HG03575 (cell line): ENCODE results near the gene SERPINE2.

Source experiments
- ATAC-seq: cut with Tn5 transposase; IDR thresholded peaks from one replicate; pipeline ENCODE4 v1.9.1; 2021; ENCODE audit not compliant: unreplicated experiment, insufficient number of reproducible peaks, low FRiP score; ENCODE audit errors: extremely low read depth

SERPINE2 gene

DNA sequence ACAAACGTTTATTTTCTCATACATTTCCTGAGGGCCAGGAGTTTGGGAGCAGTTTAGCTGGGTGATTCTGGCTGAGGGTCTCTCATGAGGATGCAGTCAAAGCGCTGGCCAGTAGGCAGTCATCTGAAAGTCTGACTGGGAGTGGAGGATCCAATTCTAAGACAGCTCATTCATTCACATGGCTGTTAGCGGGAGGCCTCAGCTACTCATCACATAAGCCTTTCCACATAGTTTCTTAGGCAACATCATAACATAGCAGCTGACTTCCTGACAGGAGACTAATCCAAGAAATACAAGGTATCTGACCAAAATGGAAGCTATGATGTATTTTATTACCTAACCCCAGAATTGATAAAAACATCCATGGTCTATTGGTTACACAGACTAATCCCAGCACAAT, 84.7 kb downstream of the SERPINE2 start:
- ATAC-seq: no peak

DNA sequence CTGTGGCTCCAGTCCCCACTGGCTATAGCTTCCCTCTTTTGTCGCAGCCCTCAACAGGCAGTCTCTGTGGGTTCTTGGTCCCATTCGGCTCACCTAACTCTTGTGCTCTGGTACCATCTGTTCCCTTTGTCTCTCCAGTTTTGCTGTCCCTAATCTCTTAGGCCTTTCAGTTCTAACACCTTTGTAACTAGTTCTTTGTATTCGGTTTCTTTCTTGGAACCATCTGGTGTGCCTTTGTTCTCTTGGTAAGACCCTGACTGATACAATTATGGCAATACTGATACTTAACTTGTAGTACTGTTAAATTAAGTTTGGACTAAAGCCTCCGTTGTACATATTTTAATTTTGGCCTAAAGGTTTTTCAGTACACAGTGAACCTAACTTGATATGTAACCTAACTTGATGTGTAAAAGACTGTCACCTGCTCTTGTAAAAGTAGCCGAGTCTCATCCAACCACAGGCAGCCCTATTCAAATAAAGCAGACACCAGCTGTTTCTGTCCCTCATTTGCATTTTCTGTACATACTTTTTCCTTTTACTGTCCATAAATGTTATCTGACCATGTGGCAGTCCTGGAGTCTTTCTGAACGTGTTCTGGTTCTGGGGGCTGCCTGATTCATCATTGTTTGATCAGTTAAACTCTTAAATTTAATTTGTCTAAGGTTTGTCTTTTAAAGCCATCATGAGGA, 86.7 kb downstream of the SERPINE2 start:
- ATAC-seq: peak; percentile 39

- ATAC-seq: no peak
Measured at GRCh38 chr2:223950448-223951347, 88.4 kb downstream of the SERPINE2 start.

DNA sequence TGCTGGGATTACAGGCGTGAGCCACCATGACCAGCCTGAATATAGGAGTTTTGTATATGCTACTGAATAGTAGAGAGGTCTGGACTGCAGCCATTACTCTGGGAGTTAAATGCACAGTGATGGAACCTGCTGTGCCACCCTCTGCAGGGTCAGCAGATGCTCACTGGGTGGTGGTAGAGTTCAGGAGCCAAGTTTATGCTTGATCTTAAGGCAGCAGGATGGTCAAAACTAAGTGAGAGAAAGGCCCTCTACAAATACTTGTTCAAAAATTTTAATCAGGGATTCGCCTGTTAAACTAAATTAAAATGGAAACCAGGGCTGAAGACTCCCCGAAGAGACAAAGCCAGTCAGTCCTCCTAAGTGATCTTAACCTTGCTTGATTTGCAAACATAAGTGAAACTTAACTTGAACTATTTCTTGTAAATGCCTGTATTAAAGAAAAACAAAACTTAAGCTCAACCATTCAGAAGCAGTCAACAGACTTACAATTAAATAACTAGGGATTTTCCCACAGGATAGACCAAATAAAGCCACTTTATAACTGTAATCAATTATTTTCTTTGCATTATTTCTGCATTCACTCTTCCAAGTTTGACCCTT, 89.7 kb downstream of the SERPINE2 start:
- ATAC-seq: no peak

GRCh38 chr2:223947711-223948205, 91.3 kb downstream of the SERPINE2 start:
- no peak for ATAC-seq

GRCh38 chr2:223945755-223946154, 93.3 kb downstream of the SERPINE2 start:
- no peak for ATAC-seq

GRCh38 chr2:223944703-223945531, 94.2 kb downstream of the SERPINE2 start, which contains the start of gene WDFY1:
Gene WDFY1 (minus strand): TSS chr2:223945335. CDS start chr2:223945284, 51 bp downstream.
- ATAC-seq: peak; percentile 39

DNA sequence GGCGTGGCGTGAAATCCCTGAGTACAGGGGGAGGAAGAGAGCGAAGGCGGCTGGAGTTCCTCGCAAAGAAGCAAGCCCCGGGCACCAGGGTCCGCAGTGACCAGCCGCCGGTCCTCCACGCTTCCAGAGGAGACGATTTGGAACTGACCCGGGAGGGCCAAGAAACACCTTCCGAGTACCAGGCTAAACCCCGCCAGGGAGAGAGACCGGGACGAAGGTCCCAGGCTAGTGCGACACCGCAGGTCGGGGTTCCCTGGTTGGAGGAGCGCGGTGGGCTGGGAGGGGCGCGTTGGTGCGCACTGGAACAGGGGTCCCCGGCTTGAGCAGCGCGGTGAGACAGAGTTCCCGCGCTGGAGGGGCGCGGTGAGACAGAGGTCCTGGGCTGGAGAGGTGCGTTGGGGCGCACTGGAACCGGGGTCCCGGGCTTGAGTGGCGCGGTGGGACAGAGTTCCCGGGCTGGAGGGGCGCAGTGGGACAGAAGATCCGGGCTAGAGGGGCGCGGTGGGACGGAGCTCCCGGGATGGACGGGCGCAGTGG, 94.9 kb downstream of the SERPINE2 start:
- no peak for ATAC-seq

DNA sequence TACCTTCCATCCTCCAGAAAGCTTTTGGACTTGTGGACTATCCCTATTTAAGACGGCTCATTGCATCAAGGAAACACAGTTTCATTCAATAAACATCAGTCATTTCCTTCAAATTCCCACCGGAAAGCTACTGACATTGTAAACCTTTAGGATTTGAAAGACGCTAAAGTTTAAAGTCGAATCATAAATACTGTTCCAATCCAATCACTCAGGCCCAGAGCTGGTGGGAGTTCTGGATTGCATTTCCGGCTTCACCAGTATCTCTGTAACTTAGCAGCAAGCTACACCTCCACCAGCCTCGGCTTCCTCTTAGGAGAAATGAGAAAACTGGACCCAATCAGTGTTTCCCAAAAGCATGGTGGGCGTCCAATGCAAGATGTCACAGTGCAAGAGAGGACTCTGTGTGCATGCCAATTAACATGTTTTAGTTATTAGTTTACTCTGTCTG, 95.5 kb downstream of the SERPINE2 start:
- no peak for ATAC-seq

DNA sequence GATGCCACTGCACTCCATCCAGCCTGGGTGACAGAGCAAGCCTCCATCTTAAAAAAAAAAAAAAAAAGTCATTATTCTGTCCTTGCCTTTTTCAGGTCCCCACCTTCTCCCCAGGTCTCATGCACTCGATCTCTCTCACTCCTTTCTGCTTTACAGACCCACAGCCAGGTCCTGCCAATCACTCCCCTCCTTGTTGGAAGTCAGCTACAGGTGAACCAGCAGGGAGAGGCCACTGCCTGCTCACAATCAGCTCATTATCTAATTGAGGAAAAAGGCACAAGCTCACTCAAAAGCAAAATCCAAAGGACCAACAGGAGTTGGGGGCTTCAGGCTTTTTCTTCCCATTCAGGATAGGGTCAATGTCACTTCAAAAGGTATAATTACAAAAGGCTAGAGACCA, 96.0 kb downstream of the SERPINE2 start:
- no peak for ATAC-seq

GRCh38 chr2:223941579-223942277, 97.4 kb downstream of the SERPINE2 start:
- peak; percentile 57 for ATAC-seq

DNA sequence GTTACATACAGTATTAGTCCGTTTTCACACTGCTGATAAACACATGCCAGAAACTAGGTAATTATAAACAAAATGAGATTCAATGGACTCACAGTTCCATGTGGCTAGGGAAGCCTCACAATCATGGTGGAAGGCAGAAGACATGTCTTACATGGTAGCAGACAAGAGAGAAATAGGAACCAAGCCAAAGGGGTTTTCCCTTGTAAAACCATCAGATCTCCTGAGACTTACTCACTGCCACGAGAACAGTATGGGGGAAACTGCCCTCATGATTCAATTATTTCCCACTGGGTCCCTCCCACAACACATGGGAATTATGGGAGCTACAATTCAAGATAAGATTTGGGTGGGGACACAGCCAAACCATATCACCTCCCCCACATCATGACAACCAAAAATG, 99.6 kb downstream of the SERPINE2 start:
- ATAC-seq: peak; percentile 33

- ATAC-seq: no peak
Measured at GRCh38 chr2:223937535-223937934, 101.6 kb downstream of the SERPINE2 start.

GRCh38 chr2:223936862-223937326, 102.2 kb downstream of the SERPINE2 start:
- ATAC-seq: no peak

- no peak for ATAC-seq
Measured at GRCh38 chr2:223935459-223936125, 103.5 kb downstream of the SERPINE2 start.

DNA sequence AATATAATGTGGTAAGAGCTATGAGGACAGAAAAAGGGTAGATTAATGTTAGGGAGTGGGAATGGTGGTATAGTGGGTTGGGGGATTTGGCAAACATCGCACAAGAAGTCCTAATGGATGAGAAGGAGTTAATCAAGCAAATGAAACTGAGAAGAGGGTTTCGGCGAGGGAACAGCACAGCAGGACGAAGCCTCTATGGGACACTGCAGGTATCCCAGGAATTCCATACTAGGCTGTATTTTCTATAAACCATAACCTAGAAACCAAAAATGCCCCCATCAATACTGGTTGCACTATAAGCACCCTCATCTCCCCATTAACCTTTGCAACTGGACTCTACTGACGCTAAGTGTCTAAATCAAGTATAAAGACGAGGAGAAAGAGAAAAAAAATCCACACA, 104.2 kb downstream of the SERPINE2 start:
- ATAC-seq: no peak
